ENCODE data around the gene CASP1.
A peak's percentile ranks its signal among the peaks of the same experiment; 100 is the strongest.
"Not testable (repeated sequence)": the region's sequence is repeated elsewhere in the genome, so short reads cannot be mapped to it uniquely, and the experiment has no call there.

Gene CASP1

GRCh38 chr11:105046898-105047579 is 12.1 kb upstream of the CASP1 start:
- DNase-seq (ENCODE audit: low read depth in 4 of 4, low spot score in 1 of 4): no peak

GRCh38 chr11:105045676-105046296 is 10.8 kb upstream of the CASP1 start:
- DNase-seq (ENCODE audit: low read depth in 4 of 4, low spot score in 1 of 4): no peak

- DNase-seq (ENCODE audit: low read depth in 4 of 4, low spot score in 1 of 4): peak in 1 of 4 experiments; percentile 14
Measured at GRCh38 chr11:105044557-105045524, 9.9 kb upstream of the CASP1 start, which contains the start of gene CARD16. TSS of gene CARD16 (minus strand) at chr11:105045335. CDS start at chr11:105045297, 38 bp downstream.

- no peak for DNase-seq (ENCODE audit: low read depth in 4 of 4, low spot score in 1 of 4)
Measured at GRCh38 chr11:105042178-105042577, 7.2 kb upstream of the CASP1 start.

GRCh38 chr11:105040703-105041102 is 5.8 kb upstream of the CASP1 start:
- DNase-seq (ENCODE audit: low read depth in 4 of 4, low spot score in 1 of 4): no peak

GRCh38 chr11:105034388-105034787 is 556 bp downstream of the CASP1 start:
- not testable (repeated sequence) for DNase-seq (ENCODE audit: low read depth in 4 of 4, low spot score in 1 of 4)

GRCh38 chr11:105033781-105034180 is 1.2 kb downstream of the CASP1 start:
- DNase-seq (ENCODE audit: low read depth in 4 of 4, low spot score in 1 of 4): no peak

GRCh38 chr11:105033343-105033742 is 1.6 kb downstream of the CASP1 start:
- no peak for DNase-seq (ENCODE audit: low read depth in 4 of 4, low spot score in 1 of 4)

GRCh38 chr11:105032495-105032894 is 2.4 kb downstream of the CASP1 start:
- DNase-seq (ENCODE audit: low read depth in 4 of 4, low spot score in 1 of 4): no peak

GRCh38 chr11:105027678-105028077 is 7.3 kb downstream of the CASP1 start:
- no peak for DNase-seq (ENCODE audit: low read depth in 4 of 4, low spot score in 1 of 4)

GRCh38 chr11:105024394-105024793 is 10.6 kb downstream of the CASP1 start:
- DNase-seq (ENCODE audit: low read depth in 4 of 4, low spot score in 1 of 4): no peak

GRCh38 chr11:105023003-105023402 is 11.9 kb downstream of the CASP1 start, which contains the start of gene CASP5:
TSS of gene CASP5 (minus strand) at chr11:105023168. CDS start at chr11:105023136, 32 bp downstream.
- DNase-seq (ENCODE audit: low read depth in 4 of 4, low spot score in 1 of 4): no peak

GRCh38 chr11:105022527-105022926 is 12.4 kb downstream of the CASP1 start:
- DNase-seq (ENCODE audit: low read depth in 4 of 4, low spot score in 1 of 4): no peak

GRCh38 chr11:105007463-105007862 is 27.5 kb downstream of the CASP1 start:
- no peak for DNase-seq (ENCODE audit: low read depth in 4 of 4, low spot score in 1 of 4)

- DNase-seq (ENCODE audit: low read depth in 4 of 4, low spot score in 1 of 4): no peak
Measured at GRCh38 chr11:105005451-105005845, 29.5 kb downstream of the CASP1 start.

GRCh38 chr11:105004021-105004420 is 30.9 kb downstream of the CASP1 start:
- DNase-seq (ENCODE audit: low read depth in 4 of 4, low spot score in 1 of 4): no peak

- DNase-seq (ENCODE audit: low read depth in 4 of 4, low spot score in 1 of 4): no peak
Measured at GRCh38 chr11:105003151-105003550, 31.8 kb downstream of the CASP1 start.

GRCh38 chr11:105000797-105001196 is 34.1 kb downstream of the CASP1 start:
- DNase-seq (ENCODE audit: low read depth in 4 of 4, low spot score in 1 of 4): peak; percentile 17 to 33 (median 28)

GRCh38 chr11:105000167-105000566 is 34.8 kb downstream of the CASP1 start:
- no peak for DNase-seq (ENCODE audit: low read depth in 4 of 4, low spot score in 1 of 4)

GRCh38 chr11:104999721-105000120 is 35.2 kb downstream of the CASP1 start:
- no peak for DNase-seq (ENCODE audit: low read depth in 4 of 4, low spot score in 1 of 4)

- no peak for DNase-seq (ENCODE audit: low read depth in 4 of 4, low spot score in 1 of 4)
Measured at GRCh38 chr11:104997288-104997687, 37.7 kb downstream of the CASP1 start.

Measured in stimulated activated CD4-positive, alpha-beta T cell treated with anti-CD3 and anti-CD28 coated beads, Interleukin-1b, Interleukin-23, amount 100 ng/mL, for 24 hours (primary cell).